ENCODE results near the gene LDHAL6A.
"Not testable (repeated sequence)": the region's sequence is repeated elsewhere in the genome, so short reads cannot be mapped to it uniquely, and the experiment has no call there.

Gene LDHAL6A

GRCh38 chr11:18455686-18456372 lies at the start of gene LDHAL6A:
Gene LDHAL6A, plus strand, starts transcription at chr11:18455856. Its CDS starts 825 bp downstream, at chr11:18456681.
- H3K4me3 ChIP-seq (ENCODE audit: low read length): no peak within 1 kb of the TSS
- no peak for DNase-seq (ENCODE audit: low read depth)
- no peak for TF ChIP-seq CTCF (IDR thresholded peaks at IDR 0.05; ENCODE audit: insufficient read depth, low read depth, low read length, missing control alignments)

GRCh38 chr11:18407400-18407799 lies 48.3 kb upstream of the LDHAL6A start:
- H3K4me3 ChIP-seq (ENCODE audit: low read length): not testable (repeated sequence)
- DNase-seq (ENCODE audit: low read depth): peak; percentile 82

GRCh38 chr11:18408558-18409291 lies 46.9 kb upstream of the LDHAL6A start:
- H3K4me3 ChIP-seq (ENCODE audit: low read length): no peak overlapping the region
- no peak for TF ChIP-seq CTCF (IDR thresholded peaks at IDR 0.05; ENCODE audit: insufficient read depth, low read depth, low read length, missing control alignments)
- DNase-seq (ENCODE audit: low read depth): peak; percentile 36

GRCh38 chr11:18416459-18416858 lies 39.2 kb upstream of the LDHAL6A start:
- no peak overlapping the region for H3K4me3 ChIP-seq (ENCODE audit: low read length)
- TF ChIP-seq CTCF (IDR thresholded peaks at IDR 0.05; ENCODE audit: insufficient read depth, low read depth, low read length, missing control alignments): no peak
- DNase-seq (ENCODE audit: low read depth): no peak

GRCh38 chr11:18419040-18419439 lies 36.6 kb upstream of the LDHAL6A start:
- no peak overlapping the region for H3K4me3 ChIP-seq (ENCODE audit: low read length)
- no peak for TF ChIP-seq CTCF (IDR thresholded peaks at IDR 0.05; ENCODE audit: insufficient read depth, low read depth, low read length, missing control alignments)
- DNase-seq (ENCODE audit: low read depth): no peak

- TF ChIP-seq CTCF (IDR thresholded peaks at IDR 0.05; ENCODE audit: insufficient read depth, low read depth, low read length, missing control alignments): no peak
- H3K4me3 ChIP-seq (ENCODE audit: low read length): no peak overlapping the region
- DNase-seq (ENCODE audit: low read depth): no peak
These were observed 35.6 kb upstream of the LDHAL6A start for GRCh38 chr11:18420067-18420466.

GRCh38 chr11:18427240-18427639 lies 28.4 kb upstream of the LDHAL6A start:
- TF ChIP-seq CTCF (IDR thresholded peaks at IDR 0.05; ENCODE audit: insufficient read depth, low read depth, low read length, missing control alignments): no peak
- H3K4me3 ChIP-seq (ENCODE audit: low read length): no peak overlapping the region
- no peak for DNase-seq (ENCODE audit: low read depth)
